AG08396 (cell line): Measurements from ENCODE around the gene LRRC14B.
A peak's percentile ranks its signal among the peaks of the same experiment; 100 is the strongest.

Source experiments
- DNase-seq: peaks from one replicate; pipeline ENCODE4 v3.0.0; 2012; ENCODE audit warnings: low spot score, mixed read lengths

LRRC14B gene

GRCh38 chr5:174876-175465 lies 16.3 kb upstream of the LRRC14B start:
- DNase-seq, result no peak

GRCh38 chr5:176296-176823 lies 14.9 kb upstream of the LRRC14B start:
- DNase-seq, result no peak

GRCh38 chr5:178110-178509 lies 13.2 kb upstream of the LRRC14B start:
- DNase-seq, result no peak

- DNase-seq, result no peak
Measured at GRCh38 chr5:179401-179800, 11.9 kb upstream of the LRRC14B start.

GRCh38 chr5:180286-180918 lies 10.9 kb upstream of the LRRC14B start:
- no peak for DNase-seq

- DNase-seq, result no peak
Measured at GRCh38 chr5:181160-181559, 10.1 kb upstream of the LRRC14B start.

GRCh38 chr5:181566-181965 lies 9.7 kb upstream of the LRRC14B start:
- no peak for DNase-seq

- DNase-seq, result no peak
Measured at GRCh38 chr5:182126-182525, 9.2 kb upstream of the LRRC14B start.

- no peak for DNase-seq
Measured at GRCh38 chr5:184471-184870, 6.8 kb upstream of the LRRC14B start.

GRCh38 chr5:185095-186070 lies 5.9 kb upstream of the LRRC14B start:
- DNase-seq, result no peak

GRCh38 chr5:186091-187041 lies 4.9 kb upstream of the LRRC14B start:
- no peak for DNase-seq

GRCh38 chr5:187042-187431 lies 4.3 kb upstream of the LRRC14B start:
- no peak for DNase-seq

GRCh38 chr5:187617-188451 lies 3.5 kb upstream of the LRRC14B start:
- DNase-seq, result no peak

GRCh38 chr5:188488-189481 lies 2.5 kb upstream of the LRRC14B start:
- peak; percentile 96 for DNase-seq

GRCh38 chr5:189486-189885 lies 1.8 kb upstream of the LRRC14B start:
- no peak for DNase-seq

- no peak for DNase-seq
Measured at GRCh38 chr5:189976-190365, 1.3 kb upstream of the LRRC14B start.

GRCh38 chr5:190366-191035 lies 794 bp upstream of the LRRC14B start:
- DNase-seq, result no peak

GRCh38 chr5:191949-192690 lies 825 bp downstream of the LRRC14B start:
- DNase-seq, result no peak
